Ovary (tissue), 9 donors: Measurements from ENCODE around the gene KCNJ6. TPM values are rescaled to one million over a fixed set of nuclear protein-coding genes. Genes with fewer than 3 reads are reported as not detected.

Experiments
- DNase-seq, 5 donors: peaks; one replicate each; pipeline ENCODE4 v3.0.0-alpha.2; 2019 to 2020
- H3K27ac ChIP-seq, 2 donors: fragments of 200-600 bp; one replicate each; pipeline versions ENCODE4 v1.5.1 to v1.8.0; 2019 to 2022
- H3K27me3 ChIP-seq: fragments of 200-600 bp; one replicate; pipeline ENCODE4 v1.8.0; 2022
- H3K36me3 ChIP-seq: fragments of 200-600 bp; sonication (generic); one replicate; pipeline ENCODE4 v1.5.1; 2019
- H3K4me1 ChIP-seq: one replicate; pipeline ENCODE4 v1.8.1; 2013; ENCODE audit warnings: mild to moderate bottlenecking, moderate library complexity; ENCODE audit not compliant: insufficient read depth
- H3K4me3 ChIP-seq: fragments of 200-600 bp; sonication (generic); one replicate; pipeline ENCODE4 v1.5.1; 2017
- H3K9me3 ChIP-seq, 2 donors: fragments of 200-600 bp in 1 of 2; sonication (generic) in 1 of 2; one replicate each; pipeline versions ENCODE4 v1.5.1 to v1.8.1; 2013 to 2019; ENCODE audit warnings: mild to moderate bottlenecking in 1 of 2, moderate library complexity in 1 of 2
- EP300 ChIP-seq: sonication (generic); formaldehyde crosslinking; IDR thresholded peaks from one replicate; pipeline ENCODE4 v1.6.1; 2017; ENCODE audit warnings: antibody characterized with exemption
- POLR2A ChIP-seq: fragments of 450-650 bp; IDR thresholded peaks from one replicate; pipeline ENCODE4 v1.6.1; 2017; ENCODE audit warnings: antibody characterized with exemption, mild to moderate bottlenecking, moderate library complexity
- WGBS, 3 donors: extraction: QIAGEN DNeasy Blood & Tissue Kit in 1 of 3; methylation state at CpG; one replicate each; pipeline versions ENCODE4 v1.1.5 to v1.1.7; 2013 to 2017; 5-methylcytosine and 5-hydroxymethylcytosine counted together
- intact Hi-C, 4 donors: fragments of 100-400 bp; cut with DNase I; formaldehyde crosslinking; loops; one replicate each; pipeline versions ENCODE4 v1.11.0 to v1.15.1; 2022 to 2023
- polyA plus RNA-seq, 2 donors: library from polyadenylated mRNA; stranded (reverse); fragments of 200-250 nt in 1 of 2; fragments of 350-450 nt in 1 of 2; fragmentation: Illumina TruSeq in 1 of 2; extraction: RNeasy Lipid Tissue Mini Kit (QIAGEN cat#74804) in 1 of 2; gene quantifications; one replicate each; pipeline ENCODE4 v1.2.3, GENCODE V29; 2013 to 2014
- total RNA-seq, 7 donors: library from RNA; depleted of rRNA in 2 of 7; stranded (reverse); fragments of >200 nt in 2 of 7; fragmentation: NEBNext Ultra II Directional in 3 of 7; extraction: Animal tissue kit (Norgen Biotek cat#: 25700) in 3 of 7; gene quantifications; one replicate each; pipeline versions ENCODE4 v1.1.0 to v1.2.4, GENCODE V29; 2016 to 2023
- TF ChIP-seq, protein P1 (sequence below), 3 donors: fragments of 450-650 bp in 2 of 3; fragments of 200-600 bp in 1 of 3; IDR thresholded peaks; one replicate each; pipeline versions ENCODE4 v1.5.1 to v1.8.0; 2016 to 2022; ENCODE audit warnings: antibody characterized with exemption in 3 of 3, mild to moderate bottlenecking in 1 of 3
- donor health status: DM: no; HTN: no; CAD: no; lungs with moderate emphysema.
- donor health status: DM: no; HTN: no; CAD: no.
- donor health status: Bipolar disorder and iron deficiency.
- donor health status: DM: yes; HTN: yes; CAD: no.
- donor health status: DM: no; HTN: no; CAD: no.
- donor health status: DM: yes; HTN: yes; CAD: no.

Gene KCNJ6
- total and polyA plus RNA-seq, 9 donors = 0.01 TPM; not detected in 8

DNA sequence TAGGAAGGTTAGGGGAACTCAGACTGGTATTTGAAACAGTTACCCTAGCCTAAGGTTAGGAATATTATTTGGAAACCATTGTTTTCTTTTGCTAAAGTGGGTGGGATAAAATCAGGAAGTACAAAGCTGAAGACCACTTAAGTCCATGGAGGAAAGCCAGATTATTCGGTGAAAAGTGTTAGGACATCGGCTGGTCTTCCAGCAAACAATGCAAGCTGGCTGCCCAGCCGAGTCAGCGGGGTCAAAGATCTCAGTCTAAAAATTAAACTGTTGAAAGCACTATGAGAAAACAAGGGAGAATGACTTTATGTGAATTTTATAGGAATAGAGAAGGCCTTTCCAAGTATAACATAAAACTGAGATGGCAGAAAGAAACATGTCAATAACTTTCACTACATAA lies 231.7 kb downstream of the KCNJ6 start:
- H3K4me3 ChIP-seq = no peak overlapping the region
- no peaks in the 10 kb centered on the region for H3K9me3 ChIP-seq
- H3K4me1 ChIP-seq = no peaks in the 10 kb centered on the region
- no peak for DNase-seq
- TF ChIP-seq POLR2A (no peak), EP300 (no peak)
- TF ChIP-seq, protein P1, sequence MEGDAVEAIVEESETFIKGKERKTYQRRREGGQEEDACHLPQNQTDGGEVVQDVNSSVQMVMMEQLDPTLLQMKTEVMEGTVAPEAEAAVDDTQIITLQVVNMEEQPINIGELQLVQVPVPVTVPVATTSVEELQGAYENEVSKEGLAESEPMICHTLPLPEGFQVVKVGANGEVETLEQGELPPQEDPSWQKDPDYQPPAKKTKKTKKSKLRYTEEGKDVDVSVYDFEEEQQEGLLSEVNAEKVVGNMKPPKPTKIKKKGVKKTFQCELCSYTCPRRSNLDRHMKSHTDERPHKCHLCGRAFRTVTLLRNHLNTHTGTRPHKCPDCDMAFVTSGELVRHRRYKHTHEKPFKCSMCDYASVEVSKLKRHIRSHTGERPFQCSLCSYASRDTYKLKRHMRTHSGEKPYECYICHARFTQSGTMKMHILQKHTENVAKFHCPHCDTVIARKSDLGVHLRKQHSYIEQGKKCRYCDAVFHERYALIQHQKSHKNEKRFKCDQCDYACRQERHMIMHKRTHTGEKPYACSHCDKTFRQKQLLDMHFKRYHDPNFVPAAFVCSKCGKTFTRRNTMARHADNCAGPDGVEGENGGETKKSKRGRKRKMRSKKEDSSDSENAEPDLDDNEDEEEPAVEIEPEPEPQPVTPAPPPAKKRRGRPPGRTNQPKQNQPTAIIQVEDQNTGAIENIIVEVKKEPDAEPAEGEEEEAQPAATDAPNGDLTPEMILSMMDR (IDR thresholded peaks at IDR 0.05) = no peak
- H3K36me3 ChIP-seq = no peaks in the 10 kb centered on the region
- 36 to 58% (median 49%) methylated on average over 4 of the region's 4 CpGs for WGBS, 3 donors
- intact Hi-C loops = loop anchor here in 1 of 4 donors (5.0 kb wide), 1 partner anchor 1122 kb away; no protein-coding TSS in a partner anchor
- H3K27ac ChIP-seq = no peak overlapping the region
- H3K27me3 ChIP-seq = no peaks in the 10 kb centered on the region

DNA sequence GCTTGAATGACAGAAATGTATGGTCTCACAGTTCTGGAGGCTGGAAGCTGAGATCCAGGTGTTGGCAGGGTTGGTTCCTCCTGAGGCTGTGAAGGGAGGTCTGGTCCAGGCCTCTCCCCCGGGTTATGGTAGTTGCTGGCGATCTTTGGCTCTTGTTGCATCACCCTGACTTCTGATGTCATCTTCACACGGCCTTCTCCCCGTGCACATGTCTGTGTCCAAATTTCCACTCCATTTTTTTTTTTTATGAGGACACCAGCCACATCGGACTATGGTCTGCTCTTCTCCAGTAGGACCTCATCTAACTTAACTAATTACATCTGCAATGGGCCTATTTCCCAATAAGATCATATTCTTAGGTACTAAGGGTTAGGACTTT lies 232.2 kb downstream of the KCNJ6 start:
- H3K27me3 ChIP-seq = no peaks in the 10 kb centered on the region
- no peaks in the 10 kb centered on the region for H3K4me1 ChIP-seq
- intact Hi-C loops = loop anchor here in 1 of 4 donors (5.0 kb wide), 1 partner anchor 1122 kb away; no protein-coding TSS in a partner anchor
- H3K4me3 ChIP-seq = no peak overlapping the region
- no peaks in the 10 kb centered on the region for H3K36me3 ChIP-seq
- no peak for DNase-seq
- no peaks in the 10 kb centered on the region for H3K9me3 ChIP-seq
- H3K27ac ChIP-seq = no peak overlapping the region
- TF ChIP-seq, protein P1 (IDR thresholded peaks at IDR 0.05) = no peak
- TF ChIP-seq POLR2A (no peak), EP300 (no peak)
- WGBS, 3 donors = 86 to 94% (median 92%) methylated on average over 5 of the region's 5 CpGs

DNA sequence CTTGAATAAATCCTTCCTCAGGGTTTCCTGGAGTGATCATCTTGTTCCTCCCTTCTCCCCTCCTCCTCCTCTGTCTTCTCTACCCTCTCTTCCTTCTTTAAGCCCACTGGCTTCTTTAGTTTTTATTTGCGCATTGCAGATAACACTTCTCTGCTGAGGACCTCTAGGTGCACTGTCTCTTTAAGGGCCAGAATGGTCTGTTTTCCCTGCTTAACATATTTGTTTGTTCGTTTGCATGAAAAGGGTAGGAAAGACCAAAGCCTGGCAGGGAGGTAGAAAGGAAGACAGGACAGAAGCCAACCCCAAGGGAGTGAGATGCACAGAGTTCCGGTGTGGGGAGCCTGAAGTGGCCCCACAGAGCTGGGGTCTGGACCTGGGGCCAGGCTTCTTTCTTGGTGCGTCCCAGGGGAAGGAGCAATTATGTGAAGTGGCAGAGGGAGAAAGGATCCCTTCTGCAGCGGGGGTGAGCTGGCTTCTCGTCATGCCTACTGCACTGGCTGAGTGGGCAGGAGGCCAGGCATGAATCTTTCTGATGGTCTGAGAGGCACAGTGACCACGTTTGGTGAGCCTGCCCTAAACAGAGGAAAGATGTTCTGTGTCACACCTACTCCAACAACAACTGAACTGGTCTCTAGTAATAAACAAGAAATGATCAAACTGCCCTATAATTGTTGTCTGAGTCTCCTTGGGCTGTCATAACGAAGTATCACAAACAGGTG lies 232.7 kb downstream of the KCNJ6 start:
- H3K36me3 ChIP-seq = no peaks in the 10 kb centered on the region
- 47 to 49% (median 49%) methylated on average over 8 of the region's 8 CpGs for WGBS, 3 donors
- DNase-seq = no peak
- H3K4me1 ChIP-seq = no peaks in the 10 kb centered on the region
- no peak overlapping the region for H3K4me3 ChIP-seq
- no peaks in the 10 kb centered on the region for H3K9me3 ChIP-seq
- no peak overlapping the region for H3K27ac ChIP-seq
- intact Hi-C loops = loop anchor here in 1 of 4 donors (5.0 kb wide), 1 partner anchor 1121 kb away; no protein-coding TSS in a partner anchor
- TF ChIP-seq, protein P1 (IDR thresholded peaks at IDR 0.05) = no peak
- TF ChIP-seq POLR2A = no peak
- no peak for TF ChIP-seq EP300
- no peaks in the 10 kb centered on the region for H3K27me3 ChIP-seq

DNA sequence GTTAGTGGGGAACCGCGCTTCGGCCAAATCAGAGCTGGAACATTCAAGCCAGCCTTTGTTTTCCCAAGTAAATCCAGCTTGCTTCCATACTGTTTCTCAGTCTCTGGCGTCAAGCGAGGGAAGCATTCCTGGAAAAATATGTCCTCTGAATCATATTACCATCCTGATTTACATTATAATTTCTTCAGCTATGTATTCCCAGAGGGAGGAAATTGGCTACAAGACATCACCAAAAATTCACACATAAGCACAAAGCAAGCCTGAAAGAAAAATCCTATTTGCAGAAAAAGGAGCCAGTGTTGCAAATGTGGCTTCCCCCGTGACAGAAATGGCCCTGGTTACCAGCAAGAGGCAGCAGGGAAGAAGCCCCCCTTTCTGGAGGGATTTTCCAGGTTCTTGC lies 233.3 kb downstream of the KCNJ6 start:
- H3K9me3 ChIP-seq = no peaks in the 10 kb centered on the region
- intact Hi-C loops = loop anchor here in 1 of 4 donors (5.0 kb wide), 1 partner anchor 1121 kb away; no protein-coding TSS in a partner anchor
- H3K4me3 ChIP-seq = no peak overlapping the region
- no peaks in the 10 kb centered on the region for H3K4me1 ChIP-seq
- TF ChIP-seq, protein P1 (IDR thresholded peaks at IDR 0.05) = no peak
- no peak for TF ChIP-seq POLR2A
- no peak for TF ChIP-seq EP300
- no peak overlapping the region for H3K27ac ChIP-seq
- no peaks in the 10 kb centered on the region for H3K36me3 ChIP-seq
- no peaks in the 10 kb centered on the region for H3K27me3 ChIP-seq
- WGBS, 3 donors = 60 to 67% (median 64%) methylated on average over 6 of the region's 6 CpGs
- DNase-seq = no peak
